Mammary epithelial cell (primary cell): ENCODE measurements around the gene SUPT20HL1.
"Not testable (repeated sequence)": the region's sequence is repeated elsewhere in the genome, so short reads cannot be mapped to it uniquely, and the experiment has no call there.

Experiments
- CTCF ChIP-seq, 2 donors: IDR thresholded peaks in 1 of 2; conservative IDR thresholded peaks in 1 of 2; 2 replicates each; pipeline ENCODE4 v1.5.1; 2011 to 2012; ENCODE audit warnings: inconsistent platforms in 2 of 2, low read length in 2 of 2, mild to moderate bottlenecking in 2 of 2, control low read depth in 1 of 2, low read depth in 1 of 2; ENCODE audit not compliant: insufficient read depth in 1 of 2; ENCODE audit errors: extremely low read depth in 1 of 2
- EZH2 ChIP-seq: IDR thresholded peaks from 2 replicates; pipeline ENCODE4 v1.6.1; 2012; ENCODE audit warnings: low read length, inconsistent platforms, borderline replicate concordance

- TF ChIP-seq CTCF (conservative IDR thresholded peaks at IDR 0.05 in 1 of 2, IDR thresholded peaks at IDR 0.05 in 1 of 2; ENCODE audit: extremely low read depth in 1 of 2, insufficient read depth in 1 of 2, low read depth in 1 of 2, low read length in 2 of 2); EZH2: not testable (repeated sequence)
Observed at GRCh38 chrX:24362089-24362745, 1.8 kb downstream of the SUPT20HL1 start.
